GM19099 (cell line): ENCODE measurements around the gene NPC1L1.

Experiments used
- POLR2A ChIP-seq: IDR thresholded peaks from 3 replicates; pipeline ENCODE4 v1.6.1; 2011; ENCODE audit warnings: low read depth; ENCODE audit not compliant: insufficient read length; ENCODE audit errors: extremely low read depth

NPC1L1 gene

GRCh38 chr7:44541876-44542610 lies 913 bp upstream of the NPC1L1 start:
- no peak for TF ChIP-seq POLR2A

- no peak for TF ChIP-seq POLR2A
Observed at GRCh38 chr7:44540592-44541027, 520 bp downstream of the NPC1L1 start.

- TF ChIP-seq POLR2A: no peak
Observed at GRCh38 chr7:44539669-44540506, 1.2 kb downstream of the NPC1L1 start.

- TF ChIP-seq POLR2A: no peak
Observed at GRCh38 chr7:44538798-44539668, 2.1 kb downstream of the NPC1L1 start.

GRCh38 chr7:44538093-44538797 lies 2.9 kb downstream of the NPC1L1 start:
- no peak for TF ChIP-seq POLR2A

GRCh38 chr7:44537442-44537841 lies 3.7 kb downstream of the NPC1L1 start:
- no peak for TF ChIP-seq POLR2A

GRCh38 chr7:44536090-44536489 lies 5.0 kb downstream of the NPC1L1 start:
- TF ChIP-seq POLR2A: no peak

GRCh38 chr7:44535348-44536064 lies 5.6 kb downstream of the NPC1L1 start:
- TF ChIP-seq POLR2A: no peak

- TF ChIP-seq POLR2A: no peak
Observed at GRCh38 chr7:44534501-44534900, 6.6 kb downstream of the NPC1L1 start.

GRCh38 chr7:44534087-44534486 lies 7.0 kb downstream of the NPC1L1 start:
- no peak for TF ChIP-seq POLR2A

GRCh38 chr7:44533301-44534055 lies 7.7 kb downstream of the NPC1L1 start:
- no peak for TF ChIP-seq POLR2A

- TF ChIP-seq POLR2A: no peak
Observed at GRCh38 chr7:44531421-44532380, 9.4 kb downstream of the NPC1L1 start.
